Astrocyte (in vitro differentiated cells and primary cell): ENCODE measurements around the gene TEX54.

Source experiments
- EZH2 ChIP-seq: IDR thresholded peaks from 2 replicates; pipeline ENCODE4 v1.6.1; 2012; ENCODE audit warnings: mild to moderate bottlenecking, low read length, inconsistent platforms; ENCODE audit not compliant: insufficient read depth
- TF ChIP-seq, protein P1 (sequence below): IDR thresholded peaks from 2 replicates; pipeline ENCODE4 v1.5.1; 2011; ENCODE audit warnings: low read depth, mild to moderate bottlenecking, inconsistent platforms, low read length, moderate library complexity; ENCODE audit not compliant: insufficient read depth

DNA sequence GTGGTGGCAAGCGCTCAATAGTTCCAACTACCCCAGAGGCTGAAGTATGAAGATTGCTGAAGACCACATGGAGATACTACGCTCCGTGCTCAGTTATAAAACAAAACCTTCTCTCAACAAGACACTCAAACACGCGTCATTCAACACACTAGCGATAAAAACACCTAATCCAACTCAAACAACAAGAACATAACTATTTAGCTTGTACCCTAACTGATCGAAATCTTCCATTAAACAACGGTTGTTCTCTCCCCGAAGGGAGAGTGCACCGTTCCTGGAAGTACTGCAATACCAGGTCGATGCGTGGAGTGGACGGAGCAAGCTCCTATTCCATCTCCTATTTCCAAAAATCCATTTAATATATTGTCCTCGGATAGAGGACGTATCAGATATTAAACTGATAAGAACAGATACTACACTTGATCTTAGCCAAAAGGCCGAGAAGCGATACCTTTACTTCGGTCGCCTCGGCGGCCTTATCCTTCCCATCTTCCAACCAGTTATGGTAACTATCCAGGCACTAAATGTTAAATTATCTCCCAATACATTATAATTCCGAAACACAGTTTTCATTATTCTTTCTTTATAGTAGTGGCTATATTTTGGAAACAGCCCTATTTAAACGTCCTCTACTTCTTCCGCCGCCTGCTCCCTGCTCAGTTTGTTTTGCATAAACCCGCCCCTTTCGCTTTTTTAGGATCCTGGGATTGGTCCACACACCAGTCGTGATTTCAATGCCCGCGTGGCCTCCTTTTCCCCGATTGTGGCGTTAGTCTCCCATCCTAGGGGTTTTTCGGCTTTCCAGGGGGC is 8.9 kb upstream of the TEX54 start:
- TF ChIP-seq, protein P1, sequence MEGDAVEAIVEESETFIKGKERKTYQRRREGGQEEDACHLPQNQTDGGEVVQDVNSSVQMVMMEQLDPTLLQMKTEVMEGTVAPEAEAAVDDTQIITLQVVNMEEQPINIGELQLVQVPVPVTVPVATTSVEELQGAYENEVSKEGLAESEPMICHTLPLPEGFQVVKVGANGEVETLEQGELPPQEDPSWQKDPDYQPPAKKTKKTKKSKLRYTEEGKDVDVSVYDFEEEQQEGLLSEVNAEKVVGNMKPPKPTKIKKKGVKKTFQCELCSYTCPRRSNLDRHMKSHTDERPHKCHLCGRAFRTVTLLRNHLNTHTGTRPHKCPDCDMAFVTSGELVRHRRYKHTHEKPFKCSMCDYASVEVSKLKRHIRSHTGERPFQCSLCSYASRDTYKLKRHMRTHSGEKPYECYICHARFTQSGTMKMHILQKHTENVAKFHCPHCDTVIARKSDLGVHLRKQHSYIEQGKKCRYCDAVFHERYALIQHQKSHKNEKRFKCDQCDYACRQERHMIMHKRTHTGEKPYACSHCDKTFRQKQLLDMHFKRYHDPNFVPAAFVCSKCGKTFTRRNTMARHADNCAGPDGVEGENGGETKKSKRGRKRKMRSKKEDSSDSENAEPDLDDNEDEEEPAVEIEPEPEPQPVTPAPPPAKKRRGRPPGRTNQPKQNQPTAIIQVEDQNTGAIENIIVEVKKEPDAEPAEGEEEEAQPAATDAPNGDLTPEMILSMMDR, result no peak
- no peak for TF ChIP-seq EZH2
